ENCODE data around the gene CGB3. TPM values are rescaled to one million over a fixed set of nuclear protein-coding genes. Genes with fewer than 3 reads are reported as not detected.

CGB3 gene
- total and polyA plus RNA-seq, 2 donors (not counting 1 experiment from before 2014, with no cell fraction given) = not detected

- H3K4me2 ChIP-seq (ENCODE audit: extremely low read depth, insufficient read depth, low read length) = no peak overlapping the region
- H3K27me3 ChIP-seq (ENCODE audit: control insufficient read depth, insufficient read depth, low read length) = no peaks in the 10 kb centered on the region
- no peaks in the 10 kb centered on the region for H3K9me3 ChIP-seq (ENCODE audit: control insufficient read depth, insufficient read depth, low read depth, low read length)
- H3K27ac ChIP-seq (ENCODE audit: insufficient read depth, low read length) = no peak overlapping the region
- no peaks in the 10 kb centered on the region for H3K79me2 ChIP-seq (ENCODE audit: control insufficient read depth, insufficient read depth, low read length)
- H3K36me3 ChIP-seq (ENCODE audit: control insufficient read depth, insufficient read depth, low read length) = peaks cover 24% of the 10 kb centered on the region
- no peaks in the 10 kb centered on the region for H4K20me1 ChIP-seq (ENCODE audit: control insufficient read depth, extremely low read depth, insufficient read depth, low read length)
- no peak for TF ChIP-seq CTCF (conservative IDR thresholded peaks at IDR 0.05 in 1 of 2, IDR thresholded peaks at IDR 0.05 in 1 of 2; ENCODE audit: low read depth in 1 of 2, low read length in 2 of 2)
- no peak for TF ChIP-seq EZH2 (IDR thresholded peaks at IDR 0.05; ENCODE audit: low read length, missing control alignments)
- no peak overlapping the region for H2AFZ ChIP-seq (ENCODE audit: low read length)
- no peak overlapping the region for H3K9ac ChIP-seq (ENCODE audit: insufficient read depth, low read length)
- peaks cover 2% of the 10 kb centered on the region for H3K4me1 ChIP-seq (ENCODE audit: control insufficient read depth, extremely low read depth, insufficient read depth, low read length)
- no peak overlapping the region for H3K4me3 ChIP-seq (replicated peaks in 1 of 4; ENCODE audit: control extremely low read depth in 1 of 4, insufficient read depth in 1 of 4, low read depth in 3 of 4, low read length in 4 of 4)
- no peak for DNase-seq (ENCODE audit: low read depth in 2 of 2)
Measured at GRCh38 chr19:49014870-49015255, 9.3 kb downstream of the CGB3 start.

GRCh38 chr19:49014123-49014869 is 9.8 kb downstream of the CGB3 start:
- no peaks in the 10 kb centered on the region for H3K9me3 ChIP-seq (ENCODE audit: control insufficient read depth, insufficient read depth, low read depth, low read length)
- peaks cover 26% of the 10 kb centered on the region for H3K36me3 ChIP-seq (ENCODE audit: control insufficient read depth, insufficient read depth, low read length)
- H3K4me2 ChIP-seq (ENCODE audit: extremely low read depth, insufficient read depth, low read length) = no peak overlapping the region

GRCh38 chr19:49011194-49011593 is 12.9 kb downstream of the CGB3 start:
- no peak overlapping the region for H3K4me2 ChIP-seq (ENCODE audit: extremely low read depth, insufficient read depth, low read length)
- H3K36me3 ChIP-seq (ENCODE audit: control insufficient read depth, insufficient read depth, low read length) = peaks cover 32% of the 10 kb centered on the region
- DNase-seq (ENCODE audit: low read depth in 2 of 2) = no peak
- no peak for TF ChIP-seq EZH2 (IDR thresholded peaks at IDR 0.05; ENCODE audit: low read length, missing control alignments)
- TF ChIP-seq CTCF (conservative IDR thresholded peaks at IDR 0.05 in 1 of 2, IDR thresholded peaks at IDR 0.05 in 1 of 2; ENCODE audit: low read depth in 1 of 2, low read length in 2 of 2) = no peak
- no peak overlapping the region for H2AFZ ChIP-seq (ENCODE audit: low read length)
- H3K9ac ChIP-seq (ENCODE audit: insufficient read depth, low read length) = no peak overlapping the region
- H3K27me3 ChIP-seq (ENCODE audit: control insufficient read depth, insufficient read depth, low read length) = no peaks in the 10 kb centered on the region
- H4K20me1 ChIP-seq (ENCODE audit: control insufficient read depth, extremely low read depth, insufficient read depth, low read length) = no peaks in the 10 kb centered on the region
- no peaks in the 10 kb centered on the region for H3K79me2 ChIP-seq (ENCODE audit: control insufficient read depth, insufficient read depth, low read length)
- no peak overlapping the region for H3K27ac ChIP-seq (ENCODE audit: insufficient read depth, low read length)
- no peak overlapping the region for H3K4me3 ChIP-seq (replicated peaks in 1 of 4; ENCODE audit: control extremely low read depth in 1 of 4, insufficient read depth in 1 of 4, low read depth in 3 of 4, low read length in 4 of 4)
- no peaks in the 10 kb centered on the region for H3K4me1 ChIP-seq (ENCODE audit: control insufficient read depth, extremely low read depth, insufficient read depth, low read length)
- no peaks in the 10 kb centered on the region for H3K9me3 ChIP-seq (ENCODE audit: control insufficient read depth, insufficient read depth, low read depth, low read length)

More at GRCh38 chr19:49014123-49014869, 9.8 kb downstream of the CGB3 start:
- no peaks in the 10 kb centered on the region for H3K27me3 ChIP-seq (ENCODE audit: control insufficient read depth, insufficient read depth, low read length)
- H3K4me1 ChIP-seq (ENCODE audit: control insufficient read depth, extremely low read depth, insufficient read depth, low read length) = peaks cover 2% of the 10 kb centered on the region
- no peak overlapping the region for H3K9ac ChIP-seq (ENCODE audit: insufficient read depth, low read length)
- TF ChIP-seq CTCF (conservative IDR thresholded peaks at IDR 0.05 in 1 of 2, IDR thresholded peaks at IDR 0.05 in 1 of 2; ENCODE audit: low read depth in 1 of 2, low read length in 2 of 2) (no peak), EZH2 (IDR thresholded peaks at IDR 0.05; ENCODE audit: low read length, missing control alignments) (no peak)
- H3K27ac ChIP-seq (ENCODE audit: insufficient read depth, low read length) = no peak overlapping the region
- no peaks in the 10 kb centered on the region for H3K79me2 ChIP-seq (ENCODE audit: control insufficient read depth, insufficient read depth, low read length)
- no peak overlapping the region for H3K4me3 ChIP-seq (replicated peaks in 1 of 4; ENCODE audit: control extremely low read depth in 1 of 4, insufficient read depth in 1 of 4, low read depth in 3 of 4, low read length in 4 of 4)
- no peak overlapping the region for H2AFZ ChIP-seq (ENCODE audit: low read length)
- no peaks in the 10 kb centered on the region for H4K20me1 ChIP-seq (ENCODE audit: control insufficient read depth, extremely low read depth, insufficient read depth, low read length)
- DNase-seq (ENCODE audit: low read depth in 2 of 2) = peak in 1 of 2 donors; percentile 38
